Keratinocyte (primary cell): ENCODE measurements around the gene HSPA4L.

Experiments
- CTCF ChIP-seq, 3 experiments: IDR thresholded peaks in 1 of 3; conservative IDR thresholded peaks in 1 of 3; optimal IDR thresholded peaks in 1 of 3; 2 replicates in 2 of 3; 3 replicates in 1 of 3; pipeline versions ENCODE3 to v1.5.1; 2011; ENCODE audit warnings: low read length in 3 of 3, mild to moderate bottlenecking in 3 of 3, moderate library complexity in 2 of 3, control low read depth in 1 of 3, inconsistent platforms in 1 of 3; ENCODE audit not compliant: insufficient read depth in 2 of 3; ENCODE audit errors: extremely low read depth in 1 of 3
- EZH2 ChIP-seq: IDR thresholded peaks from one replicate; pipeline ENCODE4 v1.6.1; 2012; ENCODE audit warnings: inconsistent platforms, mild to moderate bottlenecking, low read length, moderate library complexity

DNA sequence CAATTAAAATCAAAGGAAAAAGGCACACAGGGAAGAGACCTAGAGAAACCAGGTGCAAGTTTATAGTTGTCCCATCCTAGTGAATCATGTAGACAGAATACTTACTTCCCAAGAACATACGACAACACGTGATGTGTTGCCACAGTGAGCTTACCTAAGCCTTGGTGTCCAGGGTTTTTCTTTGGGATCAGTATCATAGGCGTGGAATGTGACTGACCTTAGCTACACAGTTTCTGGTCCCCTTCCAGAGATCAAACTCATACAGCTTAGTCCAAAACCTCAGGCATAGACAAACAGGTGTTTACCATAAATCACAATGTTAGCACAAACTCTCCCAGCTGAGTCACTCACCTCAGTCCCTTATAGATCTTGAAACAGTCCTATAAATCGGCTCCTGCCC lies 34.2 kb upstream of the HSPA4L start:
- TF ChIP-seq CTCF (optimal IDR thresholded peaks at IDR 0.05 in 1 of 3, IDR thresholded peaks at IDR 0.05 in 1 of 3, conservative IDR thresholded peaks at IDR 0.05 in 1 of 3; ENCODE audit: extremely low read depth in 1 of 3, insufficient read depth in 2 of 3, low read length in 3 of 3) (no peak), EZH2 (no peak)
